Esophagus muscularis mucosa (tissue), 4 donors: Measurements from ENCODE around the gene STK36.

Experiments
- EP300 ChIP-seq: sonication (generic); formaldehyde crosslinking; IDR thresholded peaks from one replicate; pipeline ENCODE4 v1.6.1; 2017; ENCODE audit warnings: antibody characterized with exemption
- POLR2A ChIP-seq: fragments of 450-650 bp; IDR thresholded peaks from one replicate; pipeline ENCODE4 v1.6.1; 2017; ENCODE audit warnings: antibody characterized with exemption, moderate library complexity, mild to moderate bottlenecking, low read depth
- POLR2AphosphoS5 ChIP-seq, 2 donors: sonication (generic); formaldehyde crosslinking; IDR thresholded peaks; one replicate each; pipeline ENCODE4 v1.6.1; 2017; ENCODE audit warnings: antibody characterized with exemption in 2 of 2
- TF ChIP-seq, protein P1 (sequence below), 3 experiments: fragments of 200-600 bp in 2 of 3; fragments of 450-650 bp in 1 of 3; sonication (generic) in 2 of 3; IDR thresholded peaks; one replicate each; pipeline ENCODE4 v1.5.1; 2017 to 2019; ENCODE audit warnings: antibody characterized with exemption in 3 of 3, mild to moderate bottlenecking in 2 of 3, moderate library complexity in 1 of 3

DNA sequence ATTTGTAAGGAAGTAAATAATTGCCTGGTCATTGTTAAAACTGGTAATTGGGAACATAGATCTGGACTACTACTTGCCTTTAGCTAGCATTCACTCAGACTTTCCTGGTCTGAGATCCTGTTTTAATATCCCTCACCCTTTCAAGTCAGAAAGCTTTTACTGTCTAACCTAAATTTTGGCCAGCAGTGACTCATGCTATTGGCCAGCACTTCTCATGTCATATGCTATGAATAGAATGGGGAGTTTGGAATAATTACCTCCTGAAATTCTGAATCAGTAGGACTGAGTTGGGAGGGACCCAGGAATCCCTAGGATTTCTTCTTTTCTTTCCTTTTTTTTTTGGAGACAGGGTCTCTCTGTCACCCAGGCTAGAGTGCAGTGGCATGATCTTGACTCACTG lies 19.3 kb downstream of the STK36 start:
- TF ChIP-seq, protein P1, sequence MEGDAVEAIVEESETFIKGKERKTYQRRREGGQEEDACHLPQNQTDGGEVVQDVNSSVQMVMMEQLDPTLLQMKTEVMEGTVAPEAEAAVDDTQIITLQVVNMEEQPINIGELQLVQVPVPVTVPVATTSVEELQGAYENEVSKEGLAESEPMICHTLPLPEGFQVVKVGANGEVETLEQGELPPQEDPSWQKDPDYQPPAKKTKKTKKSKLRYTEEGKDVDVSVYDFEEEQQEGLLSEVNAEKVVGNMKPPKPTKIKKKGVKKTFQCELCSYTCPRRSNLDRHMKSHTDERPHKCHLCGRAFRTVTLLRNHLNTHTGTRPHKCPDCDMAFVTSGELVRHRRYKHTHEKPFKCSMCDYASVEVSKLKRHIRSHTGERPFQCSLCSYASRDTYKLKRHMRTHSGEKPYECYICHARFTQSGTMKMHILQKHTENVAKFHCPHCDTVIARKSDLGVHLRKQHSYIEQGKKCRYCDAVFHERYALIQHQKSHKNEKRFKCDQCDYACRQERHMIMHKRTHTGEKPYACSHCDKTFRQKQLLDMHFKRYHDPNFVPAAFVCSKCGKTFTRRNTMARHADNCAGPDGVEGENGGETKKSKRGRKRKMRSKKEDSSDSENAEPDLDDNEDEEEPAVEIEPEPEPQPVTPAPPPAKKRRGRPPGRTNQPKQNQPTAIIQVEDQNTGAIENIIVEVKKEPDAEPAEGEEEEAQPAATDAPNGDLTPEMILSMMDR (IDR thresholded peaks at IDR 0.05): no peak
- TF ChIP-seq POLR2A: no peak
- no peak for TF ChIP-seq POLR2AphosphoS5 (IDR thresholded peaks at IDR 0.05)
- no peak for TF ChIP-seq EP300
